IPS-NIHi7 (cell line): Measurements from ENCODE around the gene PTGDS.

ENCODE experiments used
- DNase-seq: peaks from one replicate; pipeline ENCODE4 v3.0.0; 2012; ENCODE audit warnings: mixed read lengths; ENCODE audit errors: extremely low spot score

PTGDS gene

GRCh38 chr9:136957901-136958300 lies 19.4 kb upstream of the PTGDS start:
- no peak for DNase-seq

- no peak for DNase-seq
Observed at GRCh38 chr9:136958473-136958872, 18.8 kb upstream of the PTGDS start.

- no peak for DNase-seq
Observed at GRCh38 chr9:136958898-136959850, 18.1 kb upstream of the PTGDS start.

GRCh38 chr9:136960212-136960937 lies 16.9 kb upstream of the PTGDS start:
- DNase-seq, result no peak

- DNase-seq, result no peak
Observed at GRCh38 chr9:136960938-136961275, 16.4 kb upstream of the PTGDS start.

- DNase-seq, result no peak
Observed at GRCh38 chr9:136961279-136962065, 15.8 kb upstream of the PTGDS start.

- DNase-seq, result no peak
Observed at GRCh38 chr9:136962163-136962562, 15.1 kb upstream of the PTGDS start.

GRCh38 chr9:136962701-136963248 lies 14.5 kb upstream of the PTGDS start:
- no peak for DNase-seq

GRCh38 chr9:136963341-136963740 lies 14.0 kb upstream of the PTGDS start:
- DNase-seq, result no peak

GRCh38 chr9:136963751-136964150 lies 13.6 kb upstream of the PTGDS start:
- no peak for DNase-seq

GRCh38 chr9:136964171-136964689 lies 13.1 kb upstream of the PTGDS start:
- DNase-seq, result no peak

GRCh38 chr9:136964833-136965422 lies 12.4 kb upstream of the PTGDS start:
- no peak for DNase-seq

GRCh38 chr9:136965771-136966484 lies 11.4 kb upstream of the PTGDS start:
- DNase-seq, result no peak

GRCh38 chr9:136968333-136969127 lies 8.8 kb upstream of the PTGDS start:
- DNase-seq, result no peak

GRCh38 chr9:136969150-136969549 lies 8.2 kb upstream of the PTGDS start:
- DNase-seq, result no peak

- DNase-seq, result no peak
Observed at GRCh38 chr9:136969774-136970173, 7.5 kb upstream of the PTGDS start.

- DNase-seq, result no peak
Observed at GRCh38 chr9:136970361-136970760, 6.9 kb upstream of the PTGDS start.

GRCh38 chr9:136971746-136972145 lies 5.6 kb upstream of the PTGDS start:
- no peak for DNase-seq

GRCh38 chr9:136972335-136972734 lies 5.0 kb upstream of the PTGDS start:
- no peak for DNase-seq

- no peak for DNase-seq
Observed at GRCh38 chr9:136972743-136973142, 4.6 kb upstream of the PTGDS start.
